Measurements from ENCODE around the gene EXOC6B.

DNA sequence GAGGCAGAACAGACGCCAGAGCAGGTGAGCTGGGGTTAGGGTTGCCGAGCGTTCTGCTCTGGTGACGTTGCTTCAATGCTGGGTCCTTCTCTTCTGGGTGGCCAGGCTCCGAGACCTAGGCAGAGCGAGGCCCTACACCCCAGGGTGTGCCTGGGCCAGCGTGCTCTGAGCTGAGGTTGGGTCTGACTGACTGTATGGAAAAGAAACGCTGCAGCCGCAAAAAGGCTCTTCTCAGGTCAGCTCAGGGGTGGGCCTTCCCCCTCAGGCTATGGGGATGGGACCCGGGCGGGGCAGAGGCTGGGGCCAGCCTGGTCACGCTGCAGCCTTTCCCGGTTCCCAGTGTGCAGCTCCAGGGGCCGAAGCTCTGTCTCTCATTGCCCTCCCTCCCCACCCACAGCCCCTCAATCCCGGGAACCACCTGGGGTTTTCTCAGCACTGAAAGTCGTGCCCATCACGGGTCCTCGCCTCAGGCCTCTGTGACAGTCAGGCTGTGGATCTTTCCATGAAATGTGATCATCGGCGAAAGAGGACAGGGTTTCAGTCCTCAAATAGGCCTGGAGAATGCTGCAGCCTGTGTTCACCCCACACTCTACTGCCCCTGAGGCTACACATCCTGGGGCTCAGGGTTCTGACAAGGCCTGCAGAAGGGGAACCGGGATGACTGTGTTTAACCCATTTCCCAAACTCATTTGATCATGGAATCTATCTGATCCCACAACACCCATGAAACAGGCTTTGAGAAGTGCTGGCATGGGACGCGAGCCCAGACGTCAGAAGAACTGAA is 697.6 kb downstream of the EXOC6B start:
- TF ChIP-seq BHLHE40 (IDR thresholded peaks at IDR 0.05; ENCODE audit: borderline replicate concordance in 1 of 2, low read depth in 2 of 2, low read length in 1 of 2) (no peak), SIN3A (IDR thresholded peaks at IDR 0.05; ENCODE audit: low read depth, low read length) (no peak)
- TF ChIP-seq, protein P1, sequence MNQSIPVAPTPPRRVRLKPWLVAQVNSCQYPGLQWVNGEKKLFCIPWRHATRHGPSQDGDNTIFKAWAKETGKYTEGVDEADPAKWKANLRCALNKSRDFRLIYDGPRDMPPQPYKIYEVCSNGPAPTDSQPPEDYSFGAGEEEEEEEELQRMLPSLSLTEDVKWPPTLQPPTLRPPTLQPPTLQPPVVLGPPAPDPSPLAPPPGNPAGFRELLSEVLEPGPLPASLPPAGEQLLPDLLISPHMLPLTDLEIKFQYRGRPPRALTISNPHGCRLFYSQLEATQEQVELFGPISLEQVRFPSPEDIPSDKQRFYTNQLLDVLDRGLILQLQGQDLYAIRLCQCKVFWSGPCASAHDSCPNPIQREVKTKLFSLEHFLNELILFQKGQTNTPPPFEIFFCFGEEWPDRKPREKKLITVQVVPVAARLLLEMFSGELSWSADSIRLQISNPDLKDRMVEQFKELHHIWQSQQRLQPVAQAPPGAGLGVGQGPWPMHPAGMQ (IDR thresholded peaks at IDR 0.05; ENCODE audit: borderline replicate concordance), result no peak
- TF ChIP-seq, protein P2, sequence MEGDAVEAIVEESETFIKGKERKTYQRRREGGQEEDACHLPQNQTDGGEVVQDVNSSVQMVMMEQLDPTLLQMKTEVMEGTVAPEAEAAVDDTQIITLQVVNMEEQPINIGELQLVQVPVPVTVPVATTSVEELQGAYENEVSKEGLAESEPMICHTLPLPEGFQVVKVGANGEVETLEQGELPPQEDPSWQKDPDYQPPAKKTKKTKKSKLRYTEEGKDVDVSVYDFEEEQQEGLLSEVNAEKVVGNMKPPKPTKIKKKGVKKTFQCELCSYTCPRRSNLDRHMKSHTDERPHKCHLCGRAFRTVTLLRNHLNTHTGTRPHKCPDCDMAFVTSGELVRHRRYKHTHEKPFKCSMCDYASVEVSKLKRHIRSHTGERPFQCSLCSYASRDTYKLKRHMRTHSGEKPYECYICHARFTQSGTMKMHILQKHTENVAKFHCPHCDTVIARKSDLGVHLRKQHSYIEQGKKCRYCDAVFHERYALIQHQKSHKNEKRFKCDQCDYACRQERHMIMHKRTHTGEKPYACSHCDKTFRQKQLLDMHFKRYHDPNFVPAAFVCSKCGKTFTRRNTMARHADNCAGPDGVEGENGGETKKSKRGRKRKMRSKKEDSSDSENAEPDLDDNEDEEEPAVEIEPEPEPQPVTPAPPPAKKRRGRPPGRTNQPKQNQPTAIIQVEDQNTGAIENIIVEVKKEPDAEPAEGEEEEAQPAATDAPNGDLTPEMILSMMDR (IDR thresholded peaks at IDR 0.05 in 2 of 3, conservative IDR thresholded peaks at IDR 0.05 in 1 of 3; ENCODE audit: control insufficient read depth in 2 of 3, extremely low read depth in 1 of 3, insufficient read depth in 1 of 3, low read depth in 3 of 3, low read length in 3 of 3), result no peak
- TF ChIP-seq, protein P3, sequence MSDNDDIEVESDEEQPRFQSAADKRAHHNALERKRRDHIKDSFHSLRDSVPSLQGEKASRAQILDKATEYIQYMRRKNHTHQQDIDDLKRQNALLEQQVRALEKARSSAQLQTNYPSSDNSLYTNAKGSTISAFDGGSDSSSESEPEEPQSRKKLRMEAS (IDR thresholded peaks at IDR 0.05; ENCODE audit: low read depth, low read length), result no peak

Data from GM12878 (cell line).